T-cell (primary cell): ENCODE results near the gene DOHH. TPM values are rescaled to one million over a fixed set of nuclear protein-coding genes. Genes with fewer than 3 reads are reported as not detected.
"Not testable (repeated sequence)": the region's sequence is repeated elsewhere in the genome, so short reads cannot be mapped to it uniquely, and the experiment has no call there.

ENCODE experiments used
- ATAC-seq, 4 experiments: fragments of 200-7000 bp in 3 of 4; fragments of 150-1000 bp in 1 of 4; cut with Tn5 transposase; replicated peaks in 1 of 4; 1 replicate in 3 of 4; 2 replicates in 1 of 4; pipeline ENCODE4 v1.10.0; 2021; ENCODE audit warnings: moderate library complexity in 3 of 4, mild to moderate bottlenecking in 2 of 4, moderate number of reproducible peaks in 1 of 4
- CTCF ChIA-PET, 2 donors: fragments of 300-600 bp; sonication (Branson Sonifier 250); formaldehyde crosslinking; loops; one replicate each; lab custom pipeline; 2022; ENCODE audit warnings: antibody characterized with exemption in 2 of 2; lab: Charles Lee
- POLR2A ChIA-PET, 2 donors: fragments of 300-600 bp; sonication (Branson Sonifier 250); formaldehyde crosslinking; loops; one replicate each; lab custom pipeline; 2022; ENCODE audit warnings: antibody characterized with exemption in 2 of 2; lab: Charles Lee
- DNase-seq, 35 experiments: peaks; one replicate each; pipeline versions ENCODE4 v3.0.0 to v3.0.0-alpha.2; 2013 to 2023
- H3K27ac ChIP-seq: one replicate; pipeline ENCODE4 v1.5.1; 2013; ENCODE audit warnings: low read length
- H3K27me3 ChIP-seq, 2 experiments: replicated peaks in 1 of 2; 1 replicate in 1 of 2; 2 replicates in 1 of 2; pipeline versions ENCODE4 v1.6.1 to v1.7.0; 2013; ENCODE audit warnings: low read length in 1 of 2, mixed read lengths in 1 of 2; ENCODE audit not compliant: control insufficient read depth in 2 of 2, insufficient read depth in 2 of 2; ENCODE audit errors: extremely low read depth in 1 of 2
- H3K36me3 ChIP-seq, 2 donors: 1 replicate in 1 of 2; 2 replicates in 1 of 2; pipeline versions ENCODE4 v1.6.1 to v1.7.0; 2013; ENCODE audit warnings: low read length in 1 of 2; ENCODE audit not compliant: control insufficient read depth in 2 of 2, insufficient read depth in 1 of 2; ENCODE audit errors: extremely low read depth in 1 of 2
- H3K4me1 ChIP-seq, 2 experiments: 1 replicate in 1 of 2; 2 replicates in 1 of 2; pipeline versions ENCODE4 v1.6.1 to v1.7.0; 2013; ENCODE audit warnings: low read length in 2 of 2, mixed read lengths in 1 of 2; ENCODE audit not compliant: insufficient read depth in 2 of 2, control insufficient read depth in 1 of 2; ENCODE audit errors: extremely low read depth in 1 of 2
- H3K4me3 ChIP-seq, 2 donors: 1 replicate in 1 of 2; 2 replicates in 1 of 2; pipeline versions ENCODE4 v1.5.1 to v1.7.0; 2013; ENCODE audit warnings: mild to moderate bottlenecking in 2 of 2, low read length in 1 of 2, moderate library complexity in 1 of 2; ENCODE audit not compliant: control insufficient read depth in 1 of 2; ENCODE audit errors: extremely low read depth in 1 of 2
- H3K9me3 ChIP-seq: 2 replicates; pipeline ENCODE4 v1.7.0; 2013
- H3K27ac Mint-ChIP-seq, 2 donors: one replicate each; pipeline ENCODE4 v1.8.0; 2020 to 2021; ENCODE audit warnings: mild to moderate bottlenecking in 2 of 2, mixed read lengths in 2 of 2
- H3K27me3 Mint-ChIP-seq, 2 donors: one replicate each; pipeline ENCODE4 v1.8.0; 2021 to 2022; ENCODE audit warnings: mixed read lengths in 2 of 2
- H3K36me3 Mint-ChIP-seq: one replicate; pipeline ENCODE4 v1.8.0; 2021; ENCODE audit warnings: mixed read lengths
- H3K4me1 Mint-ChIP-seq, 3 donors: one replicate each; pipeline ENCODE4 v1.8.0; 2020 to 2022; ENCODE audit warnings: mixed read lengths in 3 of 3, mild to moderate bottlenecking in 1 of 3
- H3K4me3 Mint-ChIP-seq, 3 donors: one replicate each; pipeline ENCODE4 v1.8.0; 2020 to 2022; ENCODE audit warnings: mild to moderate bottlenecking in 3 of 3, mixed read lengths in 3 of 3, moderate library complexity in 3 of 3
- H3K9me3 Mint-ChIP-seq, 3 donors: one replicate each; pipeline ENCODE4 v1.8.0; 2020 to 2022; ENCODE audit warnings: mixed read lengths in 3 of 3
- WGBS: methylation state at CpG from one replicate; pipeline ENCODE4 v1.1.5; 2013; ENCODE audit warnings: missing lambda C conversion rate; ENCODE audit not compliant: insufficient coverage; 5-methylcytosine and 5-hydroxymethylcytosine counted together
- total RNA-seq, 35 experiments: library from RNA in 6 of 35; stranded (reverse) in 6 of 35; fragments of 120-200 nt in 1 of 35; gene quantifications; one replicate each; pipeline versions ENCODE4 v1.2.1 to v1.2.4 and lab custom pipeline; 2013 to 2026

The DOHH gene
- total RNA-seq, 5 donors from 2014 or later (not counting 1 experiment from before 2014, with no cell fraction given): 5.0 to 12.3 (median 11.1) TPM

DNA sequence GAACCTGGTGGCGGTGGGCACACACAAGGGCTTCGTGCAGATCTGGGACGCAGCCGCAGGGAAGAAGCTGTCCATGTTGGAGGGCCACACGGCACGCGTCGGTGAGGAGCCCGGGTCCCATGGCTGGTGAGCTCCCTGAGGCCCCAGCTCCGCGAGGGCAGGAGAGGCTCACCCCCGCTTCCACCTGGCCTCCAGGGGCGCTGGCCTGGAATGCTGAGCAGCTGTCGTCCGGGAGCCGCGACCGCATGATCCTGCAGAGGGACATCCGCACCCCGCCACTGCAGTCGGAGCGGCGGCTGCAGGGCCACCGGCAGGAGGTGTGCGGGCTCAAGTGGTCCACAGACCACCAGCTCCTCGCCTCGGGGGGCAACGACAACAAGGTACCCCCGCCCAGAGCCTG lies 31.2 kb upstream of the DOHH start:
- WGBS: 98% methylated on average over 29 of the region's 29 CpGs
- no peaks in the 10 kb centered on the region for H3K4me1 Mint-ChIP-seq
- no peak for ATAC-seq
- Histone ChIP-seq H3K36me3 (peaks cover 22 to 71% of the 10 kb centered on the region in 2 donors), H3K9me3 (no peaks in the 10 kb centered on the region), H3K27ac (no peak overlapping the region), H3K4me1 (no peaks in the 10 kb centered on the region), H3K4me3 (no peak overlapping the region), H3K27me3 (no peaks in the 10 kb centered on the region)
- no peak overlapping the region for H3K4me3 Mint-ChIP-seq
- ChIA-PET CTCF (no interaction called here), POLR2A (interaction anchor here in 1 of 2 donors (0.6 kb wide), 1 partner anchor 18 kb away, joined by 6 read pairs; no protein-coding TSS in a partner anchor)
- no peak overlapping the region for H3K27ac Mint-ChIP-seq
- no peaks in the 10 kb centered on the region for H3K27me3 Mint-ChIP-seq
- H3K9me3 Mint-ChIP-seq: no peaks in the 10 kb centered on the region
- peaks cover 11% of the 10 kb centered on the region for H3K36me3 Mint-ChIP-seq
- no peak for DNase-seq

DNA sequence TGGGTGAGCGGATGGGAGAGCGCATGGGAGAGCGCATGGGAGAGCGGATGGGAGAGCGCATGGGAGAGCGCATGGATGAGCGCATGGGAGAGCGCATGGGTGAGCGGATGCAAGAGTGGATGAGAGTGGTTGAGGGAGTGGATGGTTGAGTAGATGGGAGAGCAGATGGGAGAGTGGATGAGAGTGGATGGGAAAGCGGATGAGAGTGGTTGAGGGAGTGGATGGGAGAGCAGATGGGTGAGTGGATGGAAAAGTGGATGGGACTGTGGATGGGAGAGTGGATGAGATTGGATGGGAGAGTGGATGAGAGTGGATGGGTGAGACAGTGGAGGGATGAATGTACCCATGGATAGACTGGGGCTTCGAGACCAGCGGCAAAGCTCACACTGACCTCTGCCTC lies 29.9 kb upstream of the DOHH start:
- Mint-ChIP-seq H3K4me1 (no peaks in the 10 kb centered on the region), H3K4me3 (no peak overlapping the region), H3K36me3 (peaks cover 11% of the 10 kb centered on the region), H3K27me3 (no peaks in the 10 kb centered on the region), H3K9me3 (no peaks in the 10 kb centered on the region), H3K27ac (no peak overlapping the region)
- DNase-seq: no peak
- H3K27ac ChIP-seq: no peak overlapping the region
- no peak for ATAC-seq
- no peaks in the 10 kb centered on the region for H3K9me3 ChIP-seq
- no peaks in the 10 kb centered on the region for H3K4me1 ChIP-seq
- ChIA-PET POLR2A (no interaction called here), CTCF (no interaction called here)
- no peaks in the 10 kb centered on the region for H3K27me3 ChIP-seq
- over 99% methylated on average over 12 of the region's 12 CpGs for WGBS
- H3K4me3 ChIP-seq: no peak overlapping the region
- H3K36me3 ChIP-seq: peaks cover 18 to 72% of the 10 kb centered on the region in 2 donors

DNA sequence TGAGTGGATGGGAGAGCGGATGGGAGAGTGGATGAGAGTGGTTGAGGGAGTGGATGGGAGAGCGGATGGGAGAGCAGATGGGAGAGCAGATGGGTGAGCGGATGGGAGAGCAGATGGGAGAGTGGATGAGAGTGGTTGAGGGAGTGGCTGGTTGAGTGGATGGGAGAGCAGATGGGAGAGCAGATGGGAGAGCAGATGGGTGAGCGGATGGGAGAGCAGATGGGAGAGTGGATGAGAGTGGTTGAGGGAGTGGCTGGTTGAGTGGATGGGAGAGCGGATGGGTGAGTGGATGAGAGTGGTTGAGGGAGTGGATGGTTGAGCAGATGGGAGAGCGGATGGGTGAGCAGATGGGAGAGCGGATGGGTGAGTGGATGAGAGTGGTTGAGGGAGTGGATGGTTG lies 28.8 kb upstream of the DOHH start:
- H3K4me1 ChIP-seq, POLR2A ChIA-PET, H3K9me3 ChIP-seq, DNase-seq, H3K27ac ChIP-seq, H3K27me3 Mint-ChIP-seq, H3K4me3 Mint-ChIP-seq, H3K9me3 Mint-ChIP-seq, H3K27ac Mint-ChIP-seq, CTCF ChIA-PET, ATAC-seq, H3K36me3 Mint-ChIP-seq, H3K27me3 ChIP-seq, H3K4me1 Mint-ChIP-seq, H3K4me3 ChIP-seq: not testable (repeated sequence)
- H3K36me3 ChIP-seq: peaks cover 20 to 67% of the 10 kb centered on the region in 2 donors
- WGBS: over 99% methylated on average over 7 of the region's 7 CpGs

DNA sequence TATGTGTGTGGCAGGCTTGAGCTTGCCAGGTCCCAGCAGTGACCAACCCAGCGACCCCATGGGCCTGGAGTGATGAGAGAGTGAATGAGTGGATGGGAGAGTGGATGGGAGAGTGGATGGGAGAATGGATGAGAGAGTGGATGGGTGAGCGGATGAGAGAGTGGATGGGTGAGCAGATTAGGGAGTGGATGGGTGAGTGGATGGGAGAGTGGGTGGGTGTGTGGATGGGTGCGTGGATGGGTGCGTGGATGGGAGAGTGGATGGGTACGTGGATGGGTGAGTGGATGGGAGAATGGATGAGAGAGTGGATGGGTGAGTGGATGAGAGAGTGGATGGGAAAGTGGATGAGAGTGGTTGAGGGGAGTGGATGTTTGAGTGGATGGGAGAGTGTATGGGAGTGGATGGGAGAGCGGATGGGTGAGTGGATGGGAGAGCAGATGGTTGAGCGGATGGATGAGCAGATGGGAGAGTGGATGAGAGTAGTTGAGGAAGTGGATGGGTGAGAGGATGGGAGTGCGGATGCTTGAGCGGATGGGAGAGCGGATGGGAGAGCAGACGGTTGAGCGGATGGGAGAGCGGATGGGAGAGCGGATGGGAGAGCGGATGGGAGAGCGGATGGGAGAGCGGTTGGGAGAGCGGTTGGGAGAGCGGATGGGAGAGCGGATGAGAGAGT lies 28.2 kb upstream of the DOHH start:
- DNase-seq (no peak), ATAC-seq (no peak)
- no peak overlapping the region for H3K4me3 ChIP-seq
- ChIA-PET POLR2A (no interaction called here), CTCF (no interaction called here)
- peaks cover 25 to 70% of the 10 kb centered on the region in 2 donors for H3K36me3 ChIP-seq
- no peak overlapping the region for H3K27ac Mint-ChIP-seq
- H3K4me3 Mint-ChIP-seq: no peak overlapping the region
- no peak overlapping the region for H3K27ac ChIP-seq
- no peaks in the 10 kb centered on the region for H3K4me1 Mint-ChIP-seq
- H3K9me3 Mint-ChIP-seq: no peaks in the 10 kb centered on the region
- peaks cover 9% of the 10 kb centered on the region for H3K36me3 Mint-ChIP-seq
- no peaks in the 10 kb centered on the region for H3K9me3 ChIP-seq
- H3K27me3 Mint-ChIP-seq: no peaks in the 10 kb centered on the region
- WGBS: 99% methylated on average over 20 of the region's 20 CpGs
- no peaks in the 10 kb centered on the region for H3K27me3 ChIP-seq
- no peaks in the 10 kb centered on the region for H3K4me1 ChIP-seq

DNA sequence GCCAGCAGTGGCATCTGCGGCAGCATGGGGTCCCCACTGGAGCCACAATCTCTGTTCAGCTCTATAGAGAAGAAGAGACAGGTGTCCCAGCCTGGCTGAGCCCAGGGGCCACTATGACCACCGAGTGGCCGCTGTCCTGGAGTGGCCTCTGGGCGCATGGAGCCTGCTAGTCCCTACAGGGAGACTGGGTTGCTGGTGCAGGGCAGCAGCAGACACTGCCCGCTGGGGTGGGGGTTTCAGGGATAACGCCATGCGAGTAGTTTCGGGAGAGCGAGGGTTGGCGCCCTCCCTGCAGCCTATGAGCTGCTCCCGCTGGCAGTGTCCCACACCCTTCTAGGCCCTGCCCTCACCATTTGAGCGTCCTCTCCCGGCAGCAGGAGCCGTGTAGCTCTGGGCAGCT lies 27.6 kb upstream of the DOHH start:
- H3K36me3 Mint-ChIP-seq: peaks cover 6% of the 10 kb centered on the region
- ChIA-PET CTCF (no interaction called here), POLR2A (no interaction called here)
- Histone ChIP-seq H3K9me3 (no peaks in the 10 kb centered on the region), H3K27me3 (no peaks in the 10 kb centered on the region), H3K4me3 (no peak overlapping the region), H3K4me1 (no peaks in the 10 kb centered on the region), H3K27ac (no peak overlapping the region), H3K36me3 (peaks cover 22 to 70% of the 10 kb centered on the region in 2 donors)
- H3K27ac Mint-ChIP-seq: no peak overlapping the region
- H3K4me1 Mint-ChIP-seq: no peaks in the 10 kb centered on the region
- no peaks in the 10 kb centered on the region for H3K9me3 Mint-ChIP-seq
- H3K4me3 Mint-ChIP-seq: no peak overlapping the region
- ATAC-seq (no peak), DNase-seq (no peak)
- H3K27me3 Mint-ChIP-seq: no peaks in the 10 kb centered on the region
- WGBS: 98% methylated on average over 14 of the region's 14 CpGs

DNA sequence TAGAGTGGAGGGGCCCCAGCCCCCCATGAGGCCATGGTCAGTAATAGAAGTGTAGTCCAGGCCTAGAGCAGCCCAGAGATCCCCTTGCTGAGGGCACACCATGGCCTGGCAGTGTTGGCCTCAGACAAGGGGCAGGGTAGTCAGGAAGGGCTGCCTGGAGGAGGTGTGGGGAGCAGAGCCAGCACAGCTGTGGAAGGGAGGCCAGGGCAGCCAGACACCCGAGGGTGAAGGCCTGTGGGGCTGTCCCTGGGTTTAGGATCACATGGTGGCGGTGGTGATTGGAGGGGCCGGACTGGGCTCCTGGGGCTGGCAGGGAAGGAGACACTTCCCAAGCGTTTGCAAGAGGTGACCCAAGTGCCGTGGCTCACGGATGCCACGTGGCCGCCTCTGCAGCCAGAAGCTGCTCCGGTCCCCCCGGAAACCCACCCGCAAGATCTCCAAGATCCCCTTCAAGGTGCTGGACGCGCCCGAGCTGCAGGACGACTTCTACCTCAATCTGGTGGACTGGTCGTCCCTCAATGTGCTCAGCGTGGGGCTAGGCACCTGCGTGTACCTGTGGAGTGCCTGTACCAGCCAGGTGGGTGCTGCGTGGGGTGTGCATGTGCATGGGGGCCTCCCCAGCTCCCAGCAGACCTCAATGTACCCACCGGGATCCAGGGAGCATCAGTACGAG lies 26.9 kb upstream of the DOHH start:
- H3K27ac ChIP-seq: no peak overlapping the region
- H3K36me3 Mint-ChIP-seq: peaks cover 6% of the 10 kb centered on the region
- H3K27me3 Mint-ChIP-seq: no peaks in the 10 kb centered on the region
- no peaks in the 10 kb centered on the region for H3K9me3 ChIP-seq
- WGBS: 97% methylated on average over 20 of the region's 21 CpGs
- peaks cover 21 to 69% of the 10 kb centered on the region in 2 donors for H3K36me3 ChIP-seq
- no peak overlapping the region for H3K4me3 ChIP-seq
- POLR2A ChIA-PET: no interaction called here
- H3K4me1 Mint-ChIP-seq: no peaks in the 10 kb centered on the region
- no peak for ATAC-seq
- no peak overlapping the region for H3K4me3 Mint-ChIP-seq
- no peak for DNase-seq
- H3K9me3 Mint-ChIP-seq: no peaks in the 10 kb centered on the region
- no peaks in the 10 kb centered on the region for H3K4me1 ChIP-seq
- CTCF ChIA-PET: no interaction called here
- H3K27ac Mint-ChIP-seq: peak overlapping the region in 1 of 2 donors; percentile 61
- H3K27me3 ChIP-seq: no peaks in the 10 kb centered on the region
